H1 (cell line): ENCODE results near the gene FHIT. TPM values are rescaled to one million over a fixed set of nuclear protein-coding genes. Genes with fewer than 3 reads are reported as not detected.

Experiments
- CTCF ChIP-seq, 3 experiments: IDR thresholded peaks; 1 replicate in 2 of 3; 2 replicates in 1 of 3; pipeline versions ENCODE4 v1.5.1 to v1.6.1; 2011; ENCODE audit warnings: low read length in 3 of 3, mild to moderate bottlenecking in 3 of 3, inconsistent platforms in 2 of 3, low read depth in 1 of 3, moderate library complexity in 1 of 3; ENCODE audit not compliant: insufficient read depth in 1 of 3; ENCODE audit errors: control extremely low read depth in 1 of 3
- polyA plus RNA-seq, 7 experiments: library from polyadenylated mRNA; depleted of rRNA in 3 of 7; stranded (reverse) in 5 of 7; unstranded in 2 of 7; fragments of >200 nt in 5 of 7; fragments of 200-250 nt in 2 of 7; gene quantifications; 1 replicate in 5 of 7; 2 replicates in 1 of 7; 4 replicates in 1 of 7; pipeline versions ENCODE4 v1.2.1 to v1.2.3, GENCODE V29; 2011 to 2013; ENCODE audit warnings: missing spikeins in 2 of 7, mixed read lengths in 2 of 7
- total RNA-seq: library from RNA; stranded (reverse); fragmentation: NEBNext Ultra II Directional; extraction: Animal tissue kit (Norgen Biotek cat#: 25700); gene quantifications from 2 replicates; pipeline ENCODE4 v1.2.1, GENCODE V29; 2021

The FHIT gene
- total and polyA plus RNA-seq, 2 of the 8 experiments (the other 6 are each of a cell fraction or from before 2014, with no cell fraction given), result 1.2 to 3.2 TPM

DNA sequence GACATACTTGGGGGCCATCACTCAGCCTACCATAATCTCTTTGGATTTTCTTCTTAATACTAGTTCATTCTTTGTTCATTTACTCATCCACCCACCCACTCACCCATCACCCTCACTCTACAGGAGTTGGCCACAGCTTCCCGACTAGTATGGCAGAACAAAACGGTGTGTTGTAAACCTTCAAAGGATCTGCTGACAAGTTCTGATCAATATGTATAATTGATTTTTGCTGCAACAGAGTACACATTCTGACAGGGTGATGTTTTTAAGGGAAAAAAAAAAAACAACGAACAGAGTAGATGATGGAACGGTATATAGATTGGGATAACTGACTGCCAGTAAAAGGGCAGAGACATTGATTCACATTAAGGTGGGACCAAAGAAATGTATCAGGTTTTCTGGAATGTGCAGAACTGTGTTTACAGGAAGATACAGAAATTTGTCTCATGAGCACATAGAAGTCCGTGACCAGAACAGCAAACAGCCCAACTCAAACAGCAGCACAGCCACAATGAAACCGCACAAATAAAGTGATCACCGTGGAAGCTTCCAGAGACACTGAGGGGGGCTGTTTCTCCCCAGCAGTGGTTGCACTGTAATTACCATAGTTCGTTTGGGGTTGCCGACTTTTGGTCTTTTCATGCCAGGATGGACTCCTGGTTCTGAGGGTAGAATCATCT is 931.9 kb downstream of the FHIT start (continued):
- no peak for TF ChIP-seq CTCF (IDR thresholded peaks at IDR 0.05; ENCODE audit: control extremely low read depth in 1 of 3, insufficient read depth in 1 of 3, low read depth in 1 of 3, low read length in 3 of 3)
